HS-5 (cell line): ENCODE results near the gene KCNIP3.
"Not testable (repeated sequence)": the region's sequence is repeated elsewhere in the genome, so short reads cannot be mapped to it uniquely, and the experiment has no call there.

ENCODE experiments used
- DNase-seq: peaks from one replicate; pipeline ENCODE4 v3.0.0-alpha.2; 2012; ENCODE audit warnings: low read depth

The KCNIP3 gene

GRCh38 chr2:95384854-95385569 lies 87.9 kb downstream of the KCNIP3 start:
- no peak for DNase-seq

DNA sequence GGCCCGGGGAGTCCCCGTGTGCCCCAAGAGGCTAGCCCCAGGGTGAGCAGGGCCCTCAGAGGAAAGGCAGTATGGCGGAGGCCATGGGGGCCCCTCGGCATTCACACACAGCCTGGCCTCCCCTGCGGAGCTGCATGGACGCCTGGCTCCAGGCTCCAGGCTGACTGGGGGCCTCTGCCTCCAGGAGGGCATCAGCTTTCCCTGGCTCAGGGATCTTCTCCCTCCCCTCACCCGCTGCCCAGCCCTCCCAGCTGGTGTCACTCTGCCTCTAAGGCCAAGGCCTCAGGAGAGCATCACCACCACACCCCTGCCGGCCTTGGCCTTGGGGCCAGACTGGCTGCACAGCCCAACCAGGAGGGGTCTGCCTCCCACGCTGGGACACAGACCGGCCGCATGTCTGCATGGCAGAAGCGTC lies 88.4 kb downstream of the KCNIP3 start:
- DNase-seq = no peak

- DNase-seq = no peak
These were observed 88.9 kb downstream of the KCNIP3 start for GRCh38 chr2:95386031-95386430.

GRCh38 chr2:95387358-95387757 lies 90.2 kb downstream of the KCNIP3 start:
- no peak for DNase-seq

DNA sequence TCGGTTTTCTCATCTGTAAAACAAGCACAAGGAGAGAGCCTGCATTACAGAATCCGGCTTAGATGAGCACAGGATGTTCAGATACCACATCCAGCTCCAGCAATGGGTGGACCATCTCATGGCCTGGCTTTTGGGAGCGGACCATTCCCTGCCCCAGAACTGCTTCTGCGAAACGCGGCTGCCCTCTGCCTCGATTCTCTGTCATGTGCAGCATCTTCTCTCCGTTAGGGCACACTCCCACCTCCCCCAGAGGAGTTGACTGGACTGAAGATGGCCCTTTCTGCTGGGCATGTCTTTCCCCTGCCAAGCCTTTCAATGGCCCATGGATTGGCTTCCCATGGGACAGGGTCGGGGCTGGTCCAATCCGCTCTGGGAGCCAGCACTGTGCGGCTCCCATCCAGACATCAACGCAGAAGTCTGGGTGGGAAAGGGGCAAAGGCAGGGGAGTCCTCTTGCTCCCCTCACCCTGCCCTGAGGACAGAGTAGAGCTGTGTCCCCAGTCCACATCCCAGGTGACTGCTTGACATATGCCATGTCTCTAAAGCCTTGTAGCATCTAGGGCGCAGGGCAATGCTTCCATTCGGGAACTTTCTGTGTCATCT lies 91.0 kb downstream of the KCNIP3 start:
- DNase-seq = no peak

- no peak for DNase-seq
These were observed 91.7 kb downstream of the KCNIP3 start for GRCh38 chr2:95388856-95389244.

- DNase-seq = no peak
These were observed 92.3 kb downstream of the KCNIP3 start for GRCh38 chr2:95389245-95390119.

- no peak for DNase-seq
These were observed 93.2 kb downstream of the KCNIP3 start for GRCh38 chr2:95390272-95390880.

DNA sequence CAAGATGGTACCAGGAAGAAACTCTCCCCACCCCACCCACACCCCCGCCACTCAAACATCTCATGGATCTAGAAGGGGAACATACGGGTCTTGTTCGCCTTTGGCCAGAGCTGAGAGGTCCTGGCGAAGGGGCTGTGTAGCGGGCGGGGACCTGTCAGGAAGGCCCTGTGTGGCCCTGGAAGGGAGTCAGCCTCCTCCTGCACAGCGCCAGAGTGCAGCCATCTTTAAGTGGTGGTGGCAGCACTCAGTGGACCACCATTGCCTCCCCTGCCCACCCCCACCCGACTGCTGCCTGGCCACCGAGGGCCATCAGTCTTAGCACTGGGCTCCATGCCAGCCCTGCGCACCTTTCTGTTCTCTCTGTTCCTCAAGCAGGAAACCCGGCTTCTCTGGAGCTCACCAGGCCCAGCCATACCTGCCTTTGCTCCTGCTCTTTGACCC lies 93.8 kb downstream of the KCNIP3 start:
- DNase-seq = no peak

- no peak for DNase-seq
These were observed 94.6 kb downstream of the KCNIP3 start for GRCh38 chr2:95391641-95392310.

- DNase-seq = no peak
These were observed 95.2 kb downstream of the KCNIP3 start for GRCh38 chr2:95392320-95392719.

GRCh38 chr2:95392730-95393455 lies 95.7 kb downstream of the KCNIP3 start:
- DNase-seq = no peak

DNA sequence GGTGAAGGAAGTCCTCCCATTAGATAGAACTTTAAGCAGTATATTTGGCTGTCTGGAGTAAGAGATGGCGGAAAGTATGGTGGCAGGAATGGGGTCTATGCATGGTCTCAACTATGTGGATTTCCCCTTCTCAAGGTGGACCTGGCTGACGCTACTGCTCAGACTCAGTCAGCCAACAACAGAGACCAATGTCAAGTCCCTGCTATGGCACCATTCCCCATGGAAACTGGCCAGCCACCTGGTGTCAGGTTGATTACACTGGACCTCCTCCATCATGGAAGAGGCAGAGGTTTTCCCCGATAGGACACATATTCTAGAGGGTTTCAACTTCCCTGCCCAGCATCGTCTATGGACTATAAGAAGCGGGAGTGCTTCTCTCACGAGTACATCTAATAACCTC lies 96.8 kb downstream of the KCNIP3 start:
- no peak for DNase-seq

- DNase-seq = no peak
These were observed 101.9 kb downstream of the KCNIP3 start for GRCh38 chr2:95399061-95399460.

DNA sequence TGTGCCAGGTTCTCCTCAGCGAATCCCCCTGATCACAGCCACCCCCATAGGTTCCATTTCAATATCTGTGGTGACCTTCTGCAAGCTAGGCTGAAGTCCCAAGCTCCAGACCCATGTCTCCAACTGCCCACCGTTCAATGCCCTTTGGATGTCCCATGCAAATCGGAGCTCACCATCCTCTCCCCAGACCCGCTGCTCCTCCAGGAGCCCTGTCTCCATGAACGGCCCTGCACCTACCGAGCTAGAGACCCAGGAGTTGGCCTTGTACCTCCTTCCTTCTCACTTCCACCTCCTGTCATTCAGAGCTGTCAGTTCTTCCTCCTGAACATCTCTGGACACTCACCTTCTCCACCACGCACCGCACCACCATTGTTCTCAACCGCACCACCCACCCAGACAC lies 104.3 kb downstream of the KCNIP3 start:
- DNase-seq = no peak

- DNase-seq = not testable (repeated sequence)
These were observed 104.8 kb downstream of the KCNIP3 start for GRCh38 chr2:95402004-95402369.

GRCh38 chr2:95402370-95403203 lies 105.4 kb downstream of the KCNIP3 start, which contains the start of gene FAHD2A:
Gene FAHD2A, plus strand, starts transcription at chr2:95402708. Its CDS starts 2,851 bp downstream, at chr2:95405559.
- DNase-seq = peak; percentile 55

DNA sequence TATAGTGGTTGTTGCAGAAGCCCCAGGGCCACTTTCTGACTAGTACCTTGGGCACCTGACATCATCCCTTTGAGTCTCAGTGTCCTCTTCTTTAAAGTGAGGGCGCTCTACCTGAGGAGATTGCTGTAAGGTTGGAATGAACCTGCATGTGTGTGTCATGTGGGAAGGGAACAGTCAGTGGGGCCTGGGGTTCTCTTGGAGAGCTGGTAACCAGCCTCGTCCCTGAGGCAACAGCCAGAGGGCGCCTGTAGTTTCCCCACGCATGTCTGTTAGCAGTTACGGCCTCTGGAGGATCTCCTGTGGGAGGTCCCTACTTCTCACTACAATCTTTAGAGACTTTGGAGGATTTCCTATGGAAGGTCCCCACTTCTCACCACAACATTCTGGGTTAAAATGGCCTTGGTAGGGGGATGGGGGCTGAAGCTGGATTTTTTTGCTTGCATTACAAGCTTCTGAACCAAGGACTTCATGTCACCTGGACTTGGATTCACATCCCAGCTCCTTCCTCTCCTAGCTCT lies 106.1 kb downstream of the KCNIP3 start:
- DNase-seq = not testable (repeated sequence)

GRCh38 chr2:95403824-95404223 lies 106.7 kb downstream of the KCNIP3 start:
- not testable (repeated sequence) for DNase-seq

GRCh38 chr2:95404676-95405075 lies 107.5 kb downstream of the KCNIP3 start:
- not testable (repeated sequence) for DNase-seq
